Activated CD4-positive, alpha-beta memory T cell treated with anti-CD3 and anti-CD28 coated beads, Interleukin-2, amount 10 ng/mL, durations not matched to agents 7 days and 5 days (primary cell): ENCODE data around the gene PCDHA9. TPM values are rescaled to one million over a fixed set of nuclear protein-coding genes. Genes with fewer than 3 reads are reported as not detected.
"Not testable (repeated sequence)": the region's sequence is repeated elsewhere in the genome, so short reads cannot be mapped to it uniquely, and the experiment has no call there.

Experiments
- CTCF ChIA-PET: fragments of 350-600 bp; sonication (Branson Sonifier 250); formaldehyde crosslinking; loops from one replicate; lab custom pipeline; 2021; ENCODE audit warnings: antibody characterized with exemption, inconsistent platforms; lab: Charles Lee
- POLR2A ChIA-PET: fragments of 350-600 bp; sonication (Branson Sonifier 250); formaldehyde crosslinking; loops from one replicate; lab custom pipeline; 2021; ENCODE audit warnings: antibody characterized with exemption; lab: Charles Lee
- DNase-seq: peaks from one replicate; pipeline ENCODE4 v3.0.0-alpha.2; 2020
- H3K27ac Mint-ChIP-seq: one replicate; pipeline ENCODE4 v1.8.0; 2021; ENCODE audit warnings: mild to moderate bottlenecking, mixed read lengths
- H3K27me3 Mint-ChIP-seq: one replicate; pipeline ENCODE4 v1.8.0; 2021; ENCODE audit warnings: mixed read lengths
- H3K36me3 Mint-ChIP-seq: one replicate; pipeline ENCODE4 v1.8.0; 2021; ENCODE audit warnings: low read depth, mixed read lengths
- H3K4me1 Mint-ChIP-seq: one replicate; pipeline ENCODE4 v1.8.0; 2021; ENCODE audit warnings: mixed read lengths
- H3K4me3 Mint-ChIP-seq: one replicate; pipeline ENCODE4 v1.8.0; 2021; ENCODE audit warnings: mild to moderate bottlenecking, mixed read lengths
- H3K9me3 Mint-ChIP-seq: one replicate; pipeline ENCODE4 v1.8.0; 2021; ENCODE audit warnings: mixed read lengths
- total RNA-seq, 2 experiments: library from RNA; stranded (reverse); gene quantifications; one replicate each; pipeline ENCODE4 v1.2.3, GENCODE V29; 2021

Gene PCDHA9
- not detected for total RNA-seq

- H3K27me3 Mint-ChIP-seq, H3K36me3 Mint-ChIP-seq, H3K4me1 Mint-ChIP-seq, H3K27ac Mint-ChIP-seq, H3K4me3 Mint-ChIP-seq, CTCF ChIA-PET, H3K9me3 Mint-ChIP-seq, POLR2A ChIA-PET, DNase-seq: not testable (repeated sequence)
Measured at GRCh38 chr5:140848139-140849102, at the start of gene PCDHA9. Gene PCDHA9, plus strand, starts transcription at chr5:140848382. Its CDS starts 114 bp downstream, at chr5:140848496.

- Mint-ChIP-seq H3K27ac (no peak within 1 kb of the TSS), H3K9me3 (peaks cover 20% of the 10 kb centered on the region), H3K4me3 (no peak within 1 kb of the TSS), H3K27me3 (no peaks in the 10 kb centered on the region), H3K4me1 (no peaks in the 10 kb centered on the region), H3K36me3 (peaks cover 5% of the 10 kb centered on the region)
- POLR2A ChIA-PET: no interaction called here
- CTCF ChIA-PET: no interaction called here
- DNase-seq: no peak
Measured at GRCh38 chr5:140800816-140801493, 47.2 kb upstream of the PCDHA9 start, which contains the start of gene PCDHA3. Gene PCDHA3, plus strand, starts transcription at chr5:140801057.

- DNase-seq: no peak
- Mint-ChIP-seq H3K9me3 (peaks cover 20% of the 10 kb centered on the region), H3K36me3 (peaks cover 5% of the 10 kb centered on the region), H3K27ac (no peak overlapping the region), H3K4me3 (no peak overlapping the region), H3K4me1 (no peaks in the 10 kb centered on the region), H3K27me3 (no peaks in the 10 kb centered on the region)
- ChIA-PET POLR2A (no interaction called here), CTCF (no interaction called here)
Measured at GRCh38 chr5:140801494-140801841, 46.7 kb upstream of the PCDHA9 start.

GRCh38 chr5:140802381-140802780 lies 45.8 kb upstream of the PCDHA9 start:
- not testable (repeated sequence) for H3K27me3 Mint-ChIP-seq, H3K36me3 Mint-ChIP-seq

GRCh38 chr5:140802781-140803271 lies 45.4 kb upstream of the PCDHA9 start:
- H3K4me1 Mint-ChIP-seq: no peaks in the 10 kb centered on the region

More at GRCh38 chr5:140802381-140802780, 45.8 kb upstream of the PCDHA9 start:
- peaks cover 23% of the 10 kb centered on the region for H3K9me3 Mint-ChIP-seq
- POLR2A ChIA-PET, DNase-seq, H3K4me3 Mint-ChIP-seq, H3K4me1 Mint-ChIP-seq, H3K27ac Mint-ChIP-seq, CTCF ChIA-PET: not testable (repeated sequence)

GRCh38 chr5:140806834-140807775 lies 41.1 kb upstream of the PCDHA9 start, which contains the start of gene PCDHA4:
Gene PCDHA4, plus strand, starts transcription at chr5:140807068.
- H3K27ac Mint-ChIP-seq: no peak within 1 kb of the TSS
- ChIA-PET POLR2A (no interaction called here), CTCF (no interaction called here)
- no peak for DNase-seq
- no peaks in the 10 kb centered on the region for H3K4me1 Mint-ChIP-seq
- H3K36me3 Mint-ChIP-seq: peaks cover 7% of the 10 kb centered on the region
- H3K4me3 Mint-ChIP-seq: no peak within 1 kb of the TSS
- H3K27me3 Mint-ChIP-seq: no peaks in the 10 kb centered on the region
- H3K9me3 Mint-ChIP-seq: peaks cover 26% of the 10 kb centered on the region

More at GRCh38 chr5:140802781-140803271, 45.4 kb upstream of the PCDHA9 start:
- H3K27ac Mint-ChIP-seq: no peak overlapping the region
- H3K4me3 Mint-ChIP-seq: no peak overlapping the region
- no peaks in the 10 kb centered on the region for H3K27me3 Mint-ChIP-seq
- ChIA-PET CTCF (no interaction called here), POLR2A (no interaction called here)
- peaks cover 7% of the 10 kb centered on the region for H3K36me3 Mint-ChIP-seq
- DNase-seq: no peak
- peaks cover 26% of the 10 kb centered on the region for H3K9me3 Mint-ChIP-seq

GRCh38 chr5:140808241-140808888 lies 39.8 kb upstream of the PCDHA9 start:
- H3K4me3 Mint-ChIP-seq, H3K27ac Mint-ChIP-seq, H3K4me1 Mint-ChIP-seq, POLR2A ChIA-PET, H3K27me3 Mint-ChIP-seq, DNase-seq, H3K36me3 Mint-ChIP-seq, CTCF ChIA-PET: not testable (repeated sequence)
- H3K9me3 Mint-ChIP-seq: peaks cover 23% of the 10 kb centered on the region

- Mint-ChIP-seq H3K4me1 (no peaks in the 10 kb centered on the region), H3K27ac (no peak overlapping the region), H3K27me3 (no peaks in the 10 kb centered on the region), H3K36me3 (peaks cover 2% of the 10 kb centered on the region), H3K4me3 (no peak overlapping the region), H3K9me3 (peaks cover 20% of the 10 kb centered on the region)
- ChIA-PET POLR2A (no interaction called here), CTCF (no interaction called here)
- DNase-seq: no peak
Measured at GRCh38 chr5:140808889-140809291, 39.3 kb upstream of the PCDHA9 start.

GRCh38 chr5:140821375-140822280 lies 26.6 kb upstream of the PCDHA9 start, which contains the start of gene PCDHA5:
Gene PCDHA5, plus strand, starts transcription at chr5:140821613.
- Mint-ChIP-seq H3K4me1 (no peaks in the 10 kb centered on the region), H3K27me3 (no peaks in the 10 kb centered on the region), H3K36me3 (no peaks in the 10 kb centered on the region), H3K9me3 (peaks cover 8% of the 10 kb centered on the region), H3K27ac (no peak within 1 kb of the TSS), H3K4me3 (no peak within 1 kb of the TSS)
- CTCF ChIA-PET: interaction anchor here (1.3 to 1.5 kb wide), 2 partner anchors 9 to 16 kb away, joined by 3 to 4 read pairs; no protein-coding TSS in a partner anchor
- no peak for DNase-seq
- POLR2A ChIA-PET: no interaction called here

GRCh38 chr5:140822281-140822629 lies 25.9 kb upstream of the PCDHA9 start:
- CTCF ChIA-PET: interaction anchor here (1.3 to 1.5 kb wide), 2 partner anchors 10 to 17 kb away, joined by 3 to 4 read pairs; no protein-coding TSS in a partner anchor

GRCh38 chr5:140822969-140823368 lies 25.2 kb upstream of the PCDHA9 start:
- H3K36me3 Mint-ChIP-seq, H3K27ac Mint-ChIP-seq, DNase-seq, H3K4me1 Mint-ChIP-seq, H3K4me3 Mint-ChIP-seq, CTCF ChIA-PET, H3K27me3 Mint-ChIP-seq, POLR2A ChIA-PET: not testable (repeated sequence)
- H3K9me3 Mint-ChIP-seq: peaks cover 14% of the 10 kb centered on the region

More at GRCh38 chr5:140822281-140822629, 25.9 kb upstream of the PCDHA9 start:
- Mint-ChIP-seq H3K27ac (no peak overlapping the region), H3K9me3 (peaks cover 11% of the 10 kb centered on the region), H3K36me3 (no peaks in the 10 kb centered on the region), H3K4me3 (no peak overlapping the region), H3K27me3 (no peaks in the 10 kb centered on the region), H3K4me1 (no peaks in the 10 kb centered on the region)
- POLR2A ChIA-PET: no interaction called here
- DNase-seq: no peak
